Neural cell (in vitro differentiated cells): ENCODE measurements around the gene BAD. TPM values are rescaled to one million over a fixed set of nuclear protein-coding genes. Genes with fewer than 3 reads are reported as not detected.

Experiments used
- H2AFZ ChIP-seq: fragments of 200-600, 300-800 bp; sonication (generic), shearing (Covaris generic); 2 replicates; pipeline ENCODE4 v1.6.0; 2014; ENCODE audit warnings: low read depth, mild to moderate bottlenecking, antibody characterized with exemption, low read length, moderate library complexity
- H3F3A ChIP-seq: fragments of 200-600 bp; shearing (Covaris generic); 2 replicates; pipeline ENCODE4 v1.6.1; 2016; ENCODE audit warnings: mild to moderate bottlenecking, moderate library complexity, mixed read lengths, antibody characterized with exemption, low read length; ENCODE audit not compliant: insufficient read depth, poor library complexity, severe bottlenecking
- H3K27ac ChIP-seq: fragments of 200-600, 300-800 bp; sonication (generic), shearing (Covaris generic); 2 replicates; pipeline ENCODE4 v1.5.1; 2014; ENCODE audit warnings: mild to moderate bottlenecking, low read length, moderate library complexity
- H3K27me3 ChIP-seq: fragments of 300-800, 200-600 bp; sonication (generic), shearing (Covaris generic); 2 replicates; pipeline ENCODE4 v1.6.0; 2014; ENCODE audit warnings: mild to moderate bottlenecking, low read depth, low read length, moderate library complexity; ENCODE audit not compliant: insufficient read depth
- H3K36me3 ChIP-seq: fragments of 300-800, 200-600 bp; sonication (generic), shearing (Covaris generic); 2 replicates; pipeline ENCODE4 v1.5.1; 2014; ENCODE audit warnings: mild to moderate bottlenecking, antibody characterized with exemption, low read length, moderate library complexity; ENCODE audit not compliant: insufficient read depth
- H3K4me2 ChIP-seq: fragments of 300-800, 200-600 bp; sonication (generic), shearing (Covaris generic); 2 replicates; pipeline ENCODE4 v1.6.0; 2014; ENCODE audit warnings: mild to moderate bottlenecking, low read length
- H3K4me3 ChIP-seq: fragments of 300-800, 200-600 bp; sonication (generic), shearing (Covaris generic); 2 replicates; pipeline ENCODE4 v1.5.1; 2014; ENCODE audit warnings: mild to moderate bottlenecking, low read length, moderate library complexity
- H3K79me2 ChIP-seq: fragments of 200-600 bp; shearing (Covaris generic); replicated peaks from 2 replicates; pipeline ENCODE4 v1.6.0; 2014; ENCODE audit warnings: mild to moderate bottlenecking, low read length, moderate library complexity; ENCODE audit not compliant: insufficient read depth
- H3K9ac ChIP-seq: fragments of 300-800, 200-600 bp; sonication (generic), shearing (Covaris generic); 2 replicates; pipeline ENCODE4 v1.6.1; 2016; ENCODE audit warnings: mild to moderate bottlenecking, low read length, mixed read lengths
- H3K9me2 ChIP-seq: fragments of 200-600 bp; shearing (Covaris generic); 2 replicates; pipeline ENCODE4 v1.6.1; 2016; ENCODE audit warnings: mild to moderate bottlenecking, low read length, mixed read lengths; ENCODE audit not compliant: insufficient read depth
- H3K9me3 ChIP-seq: fragments of 200-600, 300-800 bp; sonication (generic), shearing (Covaris generic); 2 replicates; pipeline ENCODE4 v1.6.1; 2016; ENCODE audit warnings: mild to moderate bottlenecking, mixed run types, low read length, moderate library complexity, mixed read lengths
- H4K20me1 ChIP-seq: fragments of 200-600 bp; shearing (Covaris generic); 2 replicates; pipeline ENCODE4 v1.6.1; 2016; ENCODE audit warnings: mild to moderate bottlenecking, mixed run types; ENCODE audit not compliant: insufficient read depth
- EP300 ChIP-seq: fragments of 450-650 bp; conservative IDR thresholded peaks from 2 replicates; pipeline ENCODE4 v1.6.1; 2014; ENCODE audit warnings: antibody characterized with exemption, mild to moderate bottlenecking, moderate library complexity; ENCODE audit not compliant: poor library complexity, severe bottlenecking
- EZH2 ChIP-seq: fragments of 200-600, 300-800 bp; shearing (Covaris generic), sonication (generic); IDR thresholded peaks from 2 replicates; pipeline ENCODE4 v1.6.1; 2014; ENCODE audit warnings: antibody characterized with exemption, low read length, borderline replicate concordance, mild to moderate bottlenecking; ENCODE audit not compliant: insufficient read depth, poor library complexity, severe bottlenecking
- MXI1 ChIP-seq: fragments of 450-650 bp; conservative IDR thresholded peaks from 2 replicates; pipeline ENCODE4 v1.6.1; 2014; ENCODE audit warnings: antibody characterized with exemption, mild to moderate bottlenecking; ENCODE audit not compliant: poor library complexity, severe bottlenecking
- POLR2AphosphoS5 ChIP-seq: IDR thresholded peaks from 2 replicates; pipeline ENCODE4 v1.6.1; 2012
- RAD21 ChIP-seq: fragments of 450-650 bp; conservative IDR thresholded peaks from 2 replicates; pipeline ENCODE4 v1.6.1; 2014; ENCODE audit warnings: antibody characterized with exemption, mild to moderate bottlenecking, moderate library complexity
- SMC3 ChIP-seq: fragments of 450-650 bp; conservative IDR thresholded peaks from 2 replicates; pipeline ENCODE4 v1.6.1; 2014; ENCODE audit warnings: antibody characterized with exemption, mild to moderate bottlenecking, moderate library complexity; ENCODE audit not compliant: poor library complexity
- TAF1 ChIP-seq: IDR thresholded peaks from 2 replicates; pipeline ENCODE4 v1.6.1; 2012; ENCODE audit warnings: low read depth
- polyA plus RNA-seq: library from polyadenylated mRNA; depleted of rRNA; stranded (reverse); fragments of >200 nt; gene quantifications from 2 replicates; pipeline ENCODE4 v1.2.3, GENCODE V29; 2014
- TF ChIP-seq, protein P1 (sequence below): IDR thresholded peaks from 2 replicates; pipeline ENCODE4 v1.6.1; 2012; ENCODE audit warnings: borderline replicate concordance
- TF ChIP-seq, protein P2 (sequence below): fragments of 450-650 bp; IDR thresholded peaks from 2 replicates; pipeline ENCODE4 v1.5.1; 2014; ENCODE audit warnings: antibody characterized with exemption, mild to moderate bottlenecking, moderate library complexity; ENCODE audit not compliant: poor library complexity, severe bottlenecking

The BAD gene
- polyA plus RNA-seq, 1 donor from 2014 or later, result 219 TPM

DNA sequence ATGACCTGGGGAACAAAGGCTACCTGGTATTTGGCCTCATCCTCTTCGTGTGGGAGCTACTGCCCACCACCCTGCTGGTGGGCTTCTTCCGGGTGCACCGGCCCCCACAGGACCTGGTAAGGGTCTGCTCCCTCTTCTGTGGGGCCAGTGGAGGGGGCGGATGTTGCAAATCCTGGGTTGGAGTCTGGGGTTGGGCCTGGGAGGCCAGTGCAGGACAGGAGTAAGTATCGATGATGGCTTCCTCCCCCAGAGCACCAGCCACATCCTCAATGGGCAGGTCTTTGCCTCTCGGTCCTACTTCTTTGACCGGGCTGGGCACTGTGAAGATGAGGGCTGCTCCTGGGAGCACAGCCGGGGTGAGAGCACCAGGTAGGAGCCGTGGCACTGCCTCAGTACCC lies 3.9 kb upstream of the BAD start:
- Histone ChIP-seq H3K9me2 (no peaks in the 10 kb centered on the region), H3K27ac (no peak overlapping the region), H3K9ac (no peak overlapping the region), H3K36me3 (no peaks in the 10 kb centered on the region), H3K4me3 (peak overlapping the region; percentile 90), H3F3A (no peaks in the 10 kb centered on the region), H2AFZ (no peak overlapping the region), H3K9me3 (no peaks in the 10 kb centered on the region), H4K20me1 (no peaks in the 10 kb centered on the region), H3K79me2 (peaks cover 9% of the 10 kb centered on the region), H3K4me2 (no peak overlapping the region), H3K27me3 (peaks cover 39% of the 10 kb centered on the region)
- no peak for TF ChIP-seq EP300
- TF ChIP-seq, protein P1, sequence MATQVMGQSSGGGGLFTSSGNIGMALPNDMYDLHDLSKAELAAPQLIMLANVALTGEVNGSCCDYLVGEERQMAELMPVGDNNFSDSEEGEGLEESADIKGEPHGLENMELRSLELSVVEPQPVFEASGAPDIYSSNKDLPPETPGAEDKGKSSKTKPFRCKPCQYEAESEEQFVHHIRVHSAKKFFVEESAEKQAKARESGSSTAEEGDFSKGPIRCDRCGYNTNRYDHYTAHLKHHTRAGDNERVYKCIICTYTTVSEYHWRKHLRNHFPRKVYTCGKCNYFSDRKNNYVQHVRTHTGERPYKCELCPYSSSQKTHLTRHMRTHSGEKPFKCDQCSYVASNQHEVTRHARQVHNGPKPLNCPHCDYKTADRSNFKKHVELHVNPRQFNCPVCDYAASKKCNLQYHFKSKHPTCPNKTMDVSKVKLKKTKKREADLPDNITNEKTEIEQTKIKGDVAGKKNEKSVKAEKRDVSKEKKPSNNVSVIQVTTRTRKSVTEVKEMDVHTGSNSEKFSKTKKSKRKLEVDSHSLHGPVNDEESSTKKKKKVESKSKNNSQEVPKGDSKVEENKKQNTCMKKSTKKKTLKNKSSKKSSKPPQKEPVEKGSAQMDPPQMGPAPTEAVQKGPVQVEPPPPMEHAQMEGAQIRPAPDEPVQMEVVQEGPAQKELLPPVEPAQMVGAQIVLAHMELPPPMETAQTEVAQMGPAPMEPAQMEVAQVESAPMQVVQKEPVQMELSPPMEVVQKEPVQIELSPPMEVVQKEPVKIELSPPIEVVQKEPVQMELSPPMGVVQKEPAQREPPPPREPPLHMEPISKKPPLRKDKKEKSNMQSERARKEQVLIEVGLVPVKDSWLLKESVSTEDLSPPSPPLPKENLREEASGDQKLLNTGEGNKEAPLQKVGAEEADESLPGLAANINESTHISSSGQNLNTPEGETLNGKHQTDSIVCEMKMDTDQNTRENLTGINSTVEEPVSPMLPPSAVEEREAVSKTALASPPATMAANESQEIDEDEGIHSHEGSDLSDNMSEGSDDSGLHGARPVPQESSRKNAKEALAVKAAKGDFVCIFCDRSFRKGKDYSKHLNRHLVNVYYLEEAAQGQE, result no peak

DNA sequence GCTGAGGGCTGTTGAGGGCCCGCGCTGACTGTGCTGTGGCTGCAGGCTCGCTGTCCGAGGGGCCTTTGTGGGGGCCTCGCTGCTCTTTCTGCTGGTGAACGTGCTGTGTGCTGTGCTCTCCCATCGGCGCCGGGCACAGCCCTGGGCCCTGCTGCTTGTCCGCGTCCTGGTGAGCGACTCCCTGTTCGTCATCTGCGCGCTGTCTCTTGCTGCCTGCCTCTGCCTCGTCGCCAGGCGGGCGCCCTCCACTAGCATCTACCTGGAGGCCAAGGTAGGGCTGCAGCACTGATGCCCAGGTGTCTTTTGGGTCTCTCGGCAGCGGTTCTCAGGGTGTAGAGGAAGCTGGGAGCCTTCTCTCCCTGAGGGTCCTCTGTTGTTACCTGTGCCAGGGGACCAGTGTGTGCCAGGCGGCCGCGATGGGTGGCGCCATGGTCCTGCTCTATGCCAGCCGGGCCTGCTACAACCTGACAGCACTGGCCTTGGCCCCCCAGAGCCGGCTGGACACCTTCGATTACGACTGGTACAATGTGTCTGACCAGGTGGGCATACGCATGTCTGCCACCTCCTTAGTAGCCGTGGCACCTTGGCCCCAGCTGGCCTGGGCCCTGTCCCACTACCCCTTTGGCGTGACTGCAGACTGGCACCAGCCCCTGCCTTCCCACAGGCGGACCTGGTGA lies 3.3 kb upstream of the BAD start:
- H3K79me2 ChIP-seq, result peaks cover 11% of the 10 kb centered on the region
- peaks cover 34% of the 10 kb centered on the region for H3K27me3 ChIP-seq
- H3K9me3 ChIP-seq, result no peaks in the 10 kb centered on the region
- no peaks in the 10 kb centered on the region for H3K36me3 ChIP-seq
- peak overlapping the region; percentile 90 for H3K4me3 ChIP-seq
- no peaks in the 10 kb centered on the region for H3K9me2 ChIP-seq
- TF ChIP-seq, protein P1, result no peak
- no peak for TF ChIP-seq SMC3
- no peak for TF ChIP-seq POLR2AphosphoS5
- no peak for TF ChIP-seq MXI1
- TF ChIP-seq RAD21, result no peak
- TF ChIP-seq EP300, result no peak
- no peak for TF ChIP-seq TAF1
- TF ChIP-seq, protein P2, sequence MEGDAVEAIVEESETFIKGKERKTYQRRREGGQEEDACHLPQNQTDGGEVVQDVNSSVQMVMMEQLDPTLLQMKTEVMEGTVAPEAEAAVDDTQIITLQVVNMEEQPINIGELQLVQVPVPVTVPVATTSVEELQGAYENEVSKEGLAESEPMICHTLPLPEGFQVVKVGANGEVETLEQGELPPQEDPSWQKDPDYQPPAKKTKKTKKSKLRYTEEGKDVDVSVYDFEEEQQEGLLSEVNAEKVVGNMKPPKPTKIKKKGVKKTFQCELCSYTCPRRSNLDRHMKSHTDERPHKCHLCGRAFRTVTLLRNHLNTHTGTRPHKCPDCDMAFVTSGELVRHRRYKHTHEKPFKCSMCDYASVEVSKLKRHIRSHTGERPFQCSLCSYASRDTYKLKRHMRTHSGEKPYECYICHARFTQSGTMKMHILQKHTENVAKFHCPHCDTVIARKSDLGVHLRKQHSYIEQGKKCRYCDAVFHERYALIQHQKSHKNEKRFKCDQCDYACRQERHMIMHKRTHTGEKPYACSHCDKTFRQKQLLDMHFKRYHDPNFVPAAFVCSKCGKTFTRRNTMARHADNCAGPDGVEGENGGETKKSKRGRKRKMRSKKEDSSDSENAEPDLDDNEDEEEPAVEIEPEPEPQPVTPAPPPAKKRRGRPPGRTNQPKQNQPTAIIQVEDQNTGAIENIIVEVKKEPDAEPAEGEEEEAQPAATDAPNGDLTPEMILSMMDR, result no peak
- no peak for TF ChIP-seq EZH2
- no peaks in the 10 kb centered on the region for H4K20me1 ChIP-seq
- no peak overlapping the region for H3K9ac ChIP-seq
- H3K27ac ChIP-seq, result no peak overlapping the region
- no peak overlapping the region for H2AFZ ChIP-seq
- H3K4me2 ChIP-seq, result no peak overlapping the region
- no peaks in the 10 kb centered on the region for H3F3A ChIP-seq
